HG03469 (cell line): ENCODE measurements around the gene CHRDL2.

ENCODE experiments used
- ATAC-seq: cut with Tn5 transposase; IDR thresholded peaks from one replicate; pipeline ENCODE4 v1.9.1; 2021; ENCODE audit warnings: mild to moderate bottlenecking, moderate library complexity, moderate number of reproducible peaks; ENCODE audit not compliant: unreplicated experiment

Gene CHRDL2

GRCh38 chr11:74686792-74687191 lies 44.4 kb downstream of the CHRDL2 start:
- no peak for ATAC-seq

GRCh38 chr11:74685905-74686304 lies 45.3 kb downstream of the CHRDL2 start:
- no peak for ATAC-seq

- ATAC-seq, result no peak
Observed at GRCh38 chr11:74685338-74685737, 45.9 kb downstream of the CHRDL2 start.

GRCh38 chr11:74684661-74685060 lies 46.6 kb downstream of the CHRDL2 start:
- no peak for ATAC-seq

- no peak for ATAC-seq
Observed at GRCh38 chr11:74683941-74684481, 47.2 kb downstream of the CHRDL2 start.

GRCh38 chr11:74683279-74683871 lies 47.9 kb downstream of the CHRDL2 start:
- no peak for ATAC-seq

- no peak for ATAC-seq
Observed at GRCh38 chr11:74682731-74683278, 48.4 kb downstream of the CHRDL2 start.

GRCh38 chr11:74681686-74682651 lies 49.3 kb downstream of the CHRDL2 start:
- ATAC-seq, result no peak

- no peak for ATAC-seq
Observed at GRCh38 chr11:74680703-74681531, 50.3 kb downstream of the CHRDL2 start.

GRCh38 chr11:74680035-74680671 lies 51.1 kb downstream of the CHRDL2 start:
- no peak for ATAC-seq

- no peak for ATAC-seq
Observed at GRCh38 chr11:74679513-74679865, 51.7 kb downstream of the CHRDL2 start.

GRCh38 chr11:74678591-74679512 lies 52.4 kb downstream of the CHRDL2 start:
- ATAC-seq, result no peak

- no peak for ATAC-seq
Observed at GRCh38 chr11:74678041-74678440, 53.2 kb downstream of the CHRDL2 start.

- no peak for ATAC-seq
Observed at GRCh38 chr11:74677131-74677530, 54.1 kb downstream of the CHRDL2 start.

- no peak for ATAC-seq
Observed at GRCh38 chr11:74676596-74676995, 54.6 kb downstream of the CHRDL2 start.

- no peak for ATAC-seq
Observed at GRCh38 chr11:74675761-74676160, 55.5 kb downstream of the CHRDL2 start.

- no peak for ATAC-seq
Observed at GRCh38 chr11:74673693-74674360, 57.4 kb downstream of the CHRDL2 start.

GRCh38 chr11:74672956-74673692 lies 58.1 kb downstream of the CHRDL2 start:
- no peak for ATAC-seq
